HCT116 (cell line): ENCODE results near the gene DMD.

Experiments
- CBX3 ChIP-seq: IDR thresholded peaks from 2 replicates; pipeline ENCODE4 v1.6.1; 2012; ENCODE audit warnings: low read depth
- CTCF ChIP-seq, 3 experiments: fragments of 200-600 bp in 1 of 3; sonication (generic) in 1 of 3; IDR thresholded peaks in 2 of 3; conservative IDR thresholded peaks in 1 of 3; 2 replicates each; pipeline ENCODE4 v1.5.1; 2012 to 2017; ENCODE audit warnings: low read depth in 2 of 3, low read length in 2 of 3, antibody characterized with exemption in 1 of 3, borderline replicate concordance in 1 of 3, control low read depth in 1 of 3, mild to moderate bottlenecking in 1 of 3, mixed read lengths in 1 of 3, mixed run types in 1 of 3, moderate library complexity in 1 of 3; ENCODE audit not compliant: insufficient read depth in 1 of 3
- EZH2 ChIP-seq: fragments of 200-600 bp; sonication (generic); IDR thresholded peaks from 2 replicates; pipeline ENCODE4 v1.6.1; 2017; ENCODE audit warnings: antibody characterized with exemption, mixed run types
- EZH2phosphoT487 ChIP-seq: fragments of 200-600 bp; IDR thresholded peaks from 2 replicates; pipeline ENCODE4 v1.6.1; 2018; ENCODE audit warnings: antibody characterized with exemption, borderline replicate concordance
- JUND ChIP-seq: IDR thresholded peaks from 2 replicates; pipeline ENCODE4 v1.6.1; 2012
- MAX ChIP-seq: IDR thresholded peaks from 2 replicates; pipeline ENCODE4 v1.6.1; 2012
- POLR2A ChIP-seq: IDR thresholded peaks from 2 replicates; pipeline ENCODE4 v1.7.0; 2011; ENCODE audit warnings: borderline replicate concordance; ENCODE audit not compliant: insufficient read depth, insufficient read length; ENCODE audit errors: extremely low read depth
- POLR2AphosphoS5 ChIP-seq: IDR thresholded peaks from 2 replicates; pipeline ENCODE4 v1.6.1; 2011; ENCODE audit warnings: mild to moderate bottlenecking, low read depth, low read length, moderate library complexity
- SIN3A ChIP-seq: IDR thresholded peaks from 2 replicates; pipeline ENCODE4 v1.6.1; 2012; ENCODE audit warnings: low read depth
- YY1 ChIP-seq: IDR thresholded peaks from 2 replicates; pipeline ENCODE4 v1.6.1; 2011; ENCODE audit warnings: low read length, low read depth, moderate library complexity, mild to moderate bottlenecking; ENCODE audit not compliant: insufficient replicate concordance; ENCODE audit errors: extremely low read depth
- ZFX ChIP-seq: fragments of 450-650 bp; IDR thresholded peaks from 2 replicates; pipeline ENCODE4 v1.6.1; 2017
- ZNF274 ChIP-seq: fragments of 200-500 bp; sonication (Bioruptor generic); IDR thresholded peaks from 2 replicates; pipeline ENCODE4 v1.6.1; 2014; ENCODE audit warnings: mild to moderate bottlenecking, low read depth, low read length, inconsistent platforms

- TF ChIP-seq EZH2phosphoT487 (no peak), POLR2A (no peak), JUND (no peak), CTCF (IDR thresholded peaks at IDR 0.05 in 2 of 3, conservative IDR thresholded peaks at IDR 0.05 in 1 of 3; ENCODE audit: borderline replicate concordance in 1 of 3, insufficient read depth in 1 of 3, low read depth in 2 of 3, low read length in 2 of 3) (no peak), ZNF274 (no peak), MAX (no peak), ZFX (no peak), EZH2 (no peak), POLR2AphosphoS5 (no peak), CBX3 (no peak), SIN3A (no peak), YY1 (no peak)
Observed at GRCh38 chrX:31320740-31321139, 1890.6 kb downstream of the DMD start.
